Endothelial cell of umbilical vein (primary cell): ENCODE measurements around the gene LIMCH1. TPM values are rescaled to one million over a fixed set of nuclear protein-coding genes. Genes with fewer than 3 reads are reported as not detected.

ENCODE experiments used
- BruUV-seq: library from RNA; stranded (reverse); fragments of 400-500 nt; replicated peaks from 2 replicates; lab custom pipeline; 2021; lab: Mats Ljungman, UMichigan
- CTCF ChIA-PET: fragments of 300-600, 350-600 bp; sonication (Branson Sonifier 250); formaldehyde crosslinking; loops from one replicate; lab custom pipeline; 2021; ENCODE audit warnings: antibody characterized with exemption, inconsistent platforms; lab: Charles Lee
- POLR2A ChIA-PET: fragments of 300-600, 350-600 bp; sonication (Branson Sonifier 250); formaldehyde crosslinking; loops from one replicate; lab custom pipeline; 2021; ENCODE audit warnings: antibody characterized with exemption, inconsistent platforms; lab: Charles Lee
- DNase-seq: peaks from one replicate; pipeline ENCODE4 v3.0.0-alpha.2; 2011; ENCODE audit warnings: low read depth, low spot score
- FAIRE-seq: peaks from 2 replicates; lab custom pipeline; 2011; peaks lifted over from hg19 to GRCh38; lab: Jason Lieb, UNC
- H2AFZ ChIP-seq: 2 replicates; pipeline ENCODE4 v1.6.0; 2012; ENCODE audit warnings: low read depth, low read length, control low read depth, inconsistent platforms
- H3K27ac ChIP-seq: 2 replicates; pipeline ENCODE4 v1.5.1; 2011; ENCODE audit warnings: low read depth, mild to moderate bottlenecking, control low read depth, low read length, moderate library complexity; ENCODE audit not compliant: insufficient read depth
- H3K27me3 ChIP-seq, 2 experiments: 2 replicates each; pipeline versions ENCODE4 v1.6.0 to v1.6.1; 2011; ENCODE audit warnings: low read length in 2 of 2, mixed read lengths in 1 of 2; ENCODE audit not compliant: control insufficient read depth in 2 of 2, insufficient read depth in 2 of 2
- H3K36me3 ChIP-seq, 2 experiments: 2 replicates in 1 of 2; 3 replicates in 1 of 2; pipeline ENCODE4 v1.5.1; 2011; ENCODE audit warnings: low read length in 2 of 2, mild to moderate bottlenecking in 1 of 2, moderate library complexity in 1 of 2; ENCODE audit not compliant: control insufficient read depth in 2 of 2, insufficient read depth in 2 of 2; ENCODE audit errors: extremely low read depth in 1 of 2
- H3K4me1 ChIP-seq: 3 replicates; pipeline ENCODE4 v1.5.1; 2011; ENCODE audit warnings: mild to moderate bottlenecking, low read length; ENCODE audit not compliant: control insufficient read depth, insufficient read depth; ENCODE audit errors: extremely low read depth
- H3K4me2 ChIP-seq: 2 replicates; pipeline ENCODE4 v1.6.1; 2011; ENCODE audit warnings: low read length, control low read depth, mixed read lengths; ENCODE audit not compliant: insufficient read depth
- H3K4me3 ChIP-seq, 3 experiments: fragments of 200-600 bp in 1 of 3; sonication (generic), shearing (Covaris generic) in 1 of 3; replicated peaks in 1 of 3; 2 replicates each; pipeline ENCODE4 v1.5.1; 2011 to 2016; ENCODE audit warnings: control low read depth in 3 of 3, low read length in 3 of 3, mild to moderate bottlenecking in 2 of 3, inconsistent platforms in 1 of 3, low read depth in 1 of 3, moderate library complexity in 1 of 3; ENCODE audit not compliant: insufficient read depth in 1 of 3
- H3K79me2 ChIP-seq: 2 replicates; pipeline ENCODE4 v1.6.0; 2012; ENCODE audit warnings: low read length, inconsistent platforms; ENCODE audit not compliant: control insufficient read depth, insufficient read depth
- H3K9ac ChIP-seq: replicated peaks from 2 replicates; pipeline ENCODE3; 2011; ENCODE audit warnings: low read length, control low read depth; ENCODE audit not compliant: insufficient read depth; ENCODE audit errors: extremely low read depth
- H3K9me1 ChIP-seq: replicated peaks from 3 replicates; pipeline ENCODE4 v1.6.0; 2011; ENCODE audit warnings: mild to moderate bottlenecking, low read length; ENCODE audit not compliant: control insufficient read depth, insufficient read depth; ENCODE audit errors: extremely low read depth
- H3K9me3 ChIP-seq: replicated peaks from 2 replicates; pipeline ENCODE4 v1.5.1; 2012; ENCODE audit warnings: low read length, inconsistent platforms; ENCODE audit not compliant: control insufficient read depth, insufficient read depth
- H4K20me1 ChIP-seq: replicated peaks from 2 replicates; pipeline ENCODE3; 2011; ENCODE audit warnings: mild to moderate bottlenecking, low read length; ENCODE audit not compliant: control insufficient read depth, insufficient read depth; ENCODE audit errors: extremely low read depth
- CTCF ChIP-seq, 2 donors: IDR thresholded peaks; 1 replicate in 1 of 2; 2 replicates in 1 of 2; pipeline ENCODE4 v1.5.1; 2011; ENCODE audit warnings: low read length in 2 of 2, mild to moderate bottlenecking in 2 of 2, moderate library complexity in 2 of 2, control low read depth in 1 of 2, inconsistent platforms in 1 of 2, low read depth in 1 of 2; ENCODE audit not compliant: insufficient read depth in 1 of 2; ENCODE audit errors: extremely low read depth in 1 of 2
- EZH2 ChIP-seq: IDR thresholded peaks from 2 replicates; pipeline ENCODE4 v1.6.1; 2012; ENCODE audit warnings: borderline replicate concordance, low read depth, mild to moderate bottlenecking, moderate library complexity, low read length, inconsistent platforms; ENCODE audit not compliant: severe bottlenecking
- FOS ChIP-seq: IDR thresholded peaks from 2 replicates; pipeline ENCODE4 v1.6.1; 2011; ENCODE audit warnings: mild to moderate bottlenecking, low read length, moderate library complexity, borderline replicate concordance; ENCODE audit not compliant: insufficient read depth
- GATA2 ChIP-seq: IDR thresholded peaks from 2 replicates; pipeline ENCODE4 v1.7.0; 2011; ENCODE audit warnings: low read depth, mild to moderate bottlenecking, moderate library complexity, mixed read lengths, low read length; ENCODE audit not compliant: insufficient read length, insufficient read depth
- JUN ChIP-seq: IDR thresholded peaks from 2 replicates; pipeline ENCODE4 v1.6.1; 2011; ENCODE audit warnings: borderline replicate concordance, low read depth; ENCODE audit not compliant: insufficient read length, insufficient read depth
- MAX ChIP-seq: IDR thresholded peaks from 2 replicates; pipeline ENCODE4 v1.6.1; 2011; ENCODE audit not compliant: insufficient read depth, insufficient read length
- MYC ChIP-seq: IDR thresholded peaks from one replicate; pipeline ENCODE4 v1.6.1; 2011; ENCODE audit warnings: mild to moderate bottlenecking, low read depth, low read length
- POLR2A ChIP-seq: IDR thresholded peaks from 2 replicates; pipeline ENCODE4 v1.6.1; 2012; ENCODE audit warnings: low read depth, mild to moderate bottlenecking, control low read depth, low read length
- POLR2AphosphoS5 ChIP-seq: IDR thresholded peaks from 2 replicates; pipeline ENCODE4 v1.6.1; 2012; ENCODE audit warnings: low read depth, mild to moderate bottlenecking, control low read depth, low read length, moderate library complexity; ENCODE audit not compliant: insufficient read depth
- dilution Hi-C: fragments of 300-500 bp; cut with MboI; formaldehyde crosslinking; loops from one replicate; pipeline ENCODE4 v1.15.0; 2019; ENCODE audit warnings: low sequenced_read_pairs; ENCODE audit not compliant: extremely low pct_ligation_motif_present
- intact Hi-C: fragments of 100-400 bp; cut with micrococcal nuclease; formaldehyde crosslinking; loops from one replicate; pipeline ENCODE4 v1.10.0; 2022
- polyA plus RNA-seq, 4 experiments: library from polyadenylated mRNA; depleted of rRNA in 3 of 4; stranded (reverse) in 3 of 4; unstranded in 1 of 4; fragments of >200 nt; gene quantifications; 2 replicates each; pipeline versions ENCODE4 v1.2.1 to v1.2.3, GENCODE V29; 2011 to 2012; ENCODE audit warnings: missing spikeins in 1 of 4
- total RNA-seq: library from RNA; stranded (reverse); gene quantifications from 2 replicates; pipeline ENCODE4 v1.2.3, GENCODE V29; 2021

The LIMCH1 gene
- total and polyA plus RNA-seq, 2 donors (not counting 3 experiments of a cell fraction or from before 2014, with no cell fraction given) = 14.3 to 32.8 TPM

GRCh38 chr4:41619161-41619560 is 81.2 kb downstream of the LIMCH1 start:
- no peak overlapping the region for H3K27ac ChIP-seq
- no peak overlapping the region for H3K9ac ChIP-seq
- no peaks in the 10 kb centered on the region for H4K20me1 ChIP-seq
- DNase-seq = no peak
- no TSS peak for BruUV-seq
- H3K79me2 ChIP-seq = no peaks in the 10 kb centered on the region
- peaks cover 0 to 4% of the 10 kb centered on the region in 2 experiments for H3K36me3 ChIP-seq
- H3K9me3 ChIP-seq = no peaks in the 10 kb centered on the region
- no peaks in the 10 kb centered on the region for H3K9me1 ChIP-seq
- ChIA-PET CTCF (no interaction called here), POLR2A (no interaction called here)
- intact Hi-C loops (no loop called here), dilution Hi-C loops (no loop called here)
- peaks cover 22 to 26% of the 10 kb centered on the region in 2 experiments for H3K27me3 ChIP-seq
- no peak overlapping the region for H2AFZ ChIP-seq
- TF ChIP-seq MAX (no peak), JUN (no peak), POLR2AphosphoS5 (no peak), GATA2 (no peak), POLR2A (no peak), EZH2 (no peak), FOS (no peak), MYC (no peak), CTCF (IDR thresholded peaks at IDR 0.05; ENCODE audit: extremely low read depth in 1 of 2, insufficient read depth in 1 of 2, low read depth in 1 of 2, low read length in 2 of 2) (no peak)
- H3K4me2 ChIP-seq = no peak overlapping the region
- H3K4me3 ChIP-seq = no peak overlapping the region
- H3K4me1 ChIP-seq = no peaks in the 10 kb centered on the region
- no peak for FAIRE-seq
